HepG2 (cell line): ENCODE measurements around the gene BPIFA1. TPM values are rescaled to one million over a fixed set of nuclear protein-coding genes. Genes with fewer than 3 reads are reported as not detected.
A peak's percentile ranks its signal among the peaks of the same experiment; 100 is the strongest.

ENCODE experiments used
- CBX1 ChIP-seq: IDR thresholded peaks from one replicate; pipeline ENCODE4 v1.6.1; 2016; ENCODE audit warnings: antibody characterized with exemption, low read depth
- DPF2 ChIP-seq: sonication (generic); formaldehyde crosslinking; IDR thresholded peaks from 2 replicates; pipeline ENCODE4 v1.4.0; 2020; ENCODE audit warnings: mild to moderate bottlenecking, low read depth, missing genetic modification reagents, borderline replicate concordance
- ELF3 ChIP-seq: IDR thresholded peaks from 2 replicates; pipeline ENCODE4 v1.6.1; 2016; ENCODE audit warnings: missing genetic modification reagents, missing compliant biosample characterization
- ELF4 ChIP-seq: sonication (generic); formaldehyde crosslinking; IDR thresholded peaks from 2 replicates; pipeline ENCODE4 v1.5.0; 2020; ENCODE audit warnings: missing genetic modification reagents, mild to moderate bottlenecking, moderate library complexity, borderline replicate concordance
- HNRNPLL ChIP-seq: fragments of 200-400 bp; formaldehyde crosslinking; IDR thresholded peaks from 2 replicates; pipeline ENCODE4 v1.6.1; 2017; ENCODE audit warnings: mild to moderate bottlenecking, low read depth, low read length; ENCODE audit not compliant: poor library complexity, severe bottlenecking
- ISL2 ChIP-seq: sonication (generic); formaldehyde crosslinking; IDR thresholded peaks from 2 replicates; pipeline ENCODE4 v1.5.0; 2020; ENCODE audit warnings: missing genetic modification reagents
- KDM5B ChIP-seq: sonication (generic); formaldehyde crosslinking; IDR thresholded peaks from 2 replicates; pipeline ENCODE4 v1.4.0; 2020; ENCODE audit warnings: missing genetic modification reagents, mild to moderate bottlenecking, borderline replicate concordance
- LCORL ChIP-seq, 2 experiments: fragments of 450-650 bp in 1 of 2; sonication (generic) in 1 of 2; formaldehyde crosslinking in 1 of 2; IDR thresholded peaks; 2 replicates each; pipeline versions ENCODE4 v1.5.0 to v1.6.1; 2017 to 2020; ENCODE audit warnings: antibody characterized with exemption in 1 of 2, missing genetic modification reagents in 1 of 2
- NFE2L1 ChIP-seq: sonication (generic); formaldehyde crosslinking; IDR thresholded peaks from 2 replicates; pipeline ENCODE4 v1.4.0; 2020; ENCODE audit warnings: missing genetic modification reagents, mild to moderate bottlenecking, borderline replicate concordance
- NR1H2 ChIP-seq: sonication (generic); formaldehyde crosslinking; IDR thresholded peaks from 2 replicates; pipeline ENCODE4 v1.8.1; 2022; ENCODE audit warnings: low read depth, missing genetic modification reagents, borderline replicate concordance
- NR3C1 ChIP-seq: sonication (generic); formaldehyde crosslinking; IDR thresholded peaks from 2 replicates; pipeline ENCODE4 v1.4.0; 2020; ENCODE audit warnings: missing genetic modification reagents
- RAD21 ChIP-seq: fragments of 450-650 bp; formaldehyde crosslinking; IDR thresholded peaks from 2 replicates; pipeline ENCODE4 v1.5.0; 2020; ENCODE audit warnings: mild to moderate bottlenecking
- RFX3 ChIP-seq: IDR thresholded peaks from 2 replicates; pipeline ENCODE4 v1.6.1; 2016; ENCODE audit warnings: missing biosample characterization, missing genetic modification reagents
- THAP11 ChIP-seq: IDR thresholded peaks from 2 replicates; pipeline ENCODE4 v1.6.1; 2016; ENCODE audit warnings: missing biosample characterization, missing genetic modification reagents
- XRCC5 ChIP-seq: fragments of 200-400 bp; formaldehyde crosslinking; optimal IDR thresholded peaks from 2 replicates; pipeline ENCODE3; 2017; ENCODE audit warnings: mild to moderate bottlenecking, low read length
- ZFYVE20 ChIP-seq: sonication (generic); formaldehyde crosslinking; IDR thresholded peaks from 2 replicates; pipeline ENCODE4 v1.8.0; 2023; ENCODE audit warnings: low read depth, mild to moderate bottlenecking, moderate library complexity, missing genetic modification reagents, borderline replicate concordance
- ZNF432 ChIP-seq: sonication (generic); formaldehyde crosslinking; IDR thresholded peaks from 2 replicates; pipeline ENCODE4 v1.5.0; 2020; ENCODE audit warnings: missing genetic modification reagents, mild to moderate bottlenecking, borderline replicate concordance
- ZNF782 ChIP-seq: sonication (generic); formaldehyde crosslinking; IDR thresholded peaks from 2 replicates; pipeline ENCODE4 v1.4.0; 2020; ENCODE audit warnings: missing genetic modification reagents, mild to moderate bottlenecking, borderline replicate concordance
- ZNF839 ChIP-seq: sonication (generic); formaldehyde crosslinking; IDR thresholded peaks from 2 replicates; pipeline ENCODE4 v1.4.0; 2020; ENCODE audit warnings: missing genetic modification reagents, mild to moderate bottlenecking, borderline replicate concordance
- polyA plus RNA-seq, 8 experiments: library from polyadenylated mRNA; depleted of rRNA in 3 of 8; stranded (reverse) in 7 of 8; unstranded in 1 of 8; fragments of >200 nt; fragmentation: Illumina TruSeq in 4 of 8; extraction: Trizol in 4 of 8; gene quantifications; 2 replicates each; pipeline versions ENCODE4 v1.2.1 to v1.2.3, GENCODE V29; 2011 to 2016; ENCODE audit warnings: low read depth in 4 of 8, missing spikeins in 1 of 8, mixed read lengths in 1 of 8; ENCODE audit not compliant: insufficient read depth in 1 of 8
- total RNA-seq, 5 experiments: library from RNA; depleted of rRNA; stranded (reverse); fragments of >200 nt; fragmentation: Illumina TruSeq; extraction: Trizol; gene quantifications; 2 replicates each; pipeline ENCODE4 v1.2.3, GENCODE V29; 2016; ENCODE audit warnings: low read depth in 1 of 5
- TF ChIP-seq, protein P1 (sequence below): sonication (generic); formaldehyde crosslinking; IDR thresholded peaks from 2 replicates; pipeline ENCODE4 v1.9.0; 2021; ENCODE audit warnings: missing genetic modification reagents, borderline replicate concordance
- TF ChIP-seq, protein P2 (sequence below), 2 experiments: sonication (generic) in 1 of 2; formaldehyde crosslinking in 1 of 2; IDR thresholded peaks; 2 replicates each; pipeline versions ENCODE4 v1.6.1 to v1.9.0; 2014 to 2022; ENCODE audit warnings: antibody characterized with exemption in 1 of 2, borderline replicate concordance in 1 of 2, inconsistent platforms in 1 of 2, low read depth in 1 of 2, missing genetic modification reagents in 1 of 2

Gene BPIFA1
- total and polyA plus RNA-seq, 2 of the 13 experiments (the other 11 are each of a cell fraction or from before 2014, with no cell fraction given), result not detected

DNA sequence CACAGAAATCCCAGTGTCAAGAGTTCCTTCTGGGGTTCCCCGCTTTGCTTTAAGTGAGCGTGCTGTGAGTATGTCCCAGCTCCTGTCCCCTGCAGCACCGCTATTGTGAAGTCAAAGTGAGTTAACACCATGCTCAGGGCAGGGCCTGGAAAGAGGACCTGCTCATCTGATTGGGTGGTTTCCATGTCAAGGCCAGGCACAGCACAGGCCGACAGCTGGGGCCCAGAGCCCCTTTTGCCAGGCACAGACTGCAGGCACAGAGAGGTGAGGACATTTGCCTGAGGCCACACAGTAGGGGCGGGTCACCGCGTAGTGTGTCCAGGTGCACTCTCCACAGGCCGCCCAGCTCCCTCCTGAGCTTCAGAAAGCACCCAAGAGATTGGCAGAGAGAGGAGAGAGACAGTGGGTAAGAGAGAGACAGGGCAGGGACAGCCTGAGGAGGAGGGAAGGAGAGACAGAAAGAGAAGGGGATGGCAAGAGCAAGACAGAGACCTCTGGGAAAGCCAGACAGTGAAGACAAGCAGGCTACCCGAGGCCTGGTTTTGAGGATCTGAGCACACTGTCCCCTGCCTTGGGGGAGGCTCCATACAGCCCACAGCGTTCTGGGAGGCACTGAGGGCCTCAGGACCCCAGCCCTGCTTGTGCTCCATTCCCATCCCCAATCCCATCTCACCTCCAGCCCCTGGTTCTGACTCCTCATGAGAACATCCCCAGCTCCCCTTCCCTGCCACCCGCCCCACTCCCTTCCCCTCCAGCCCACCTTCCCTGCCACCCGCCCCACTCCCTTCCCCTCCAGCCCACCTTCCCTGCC, 40.7 kb downstream of the BPIFA1 start (continued):
- TF ChIP-seq NFE2L1 (CRISPR knock-in tag), result no peak
- TF ChIP-seq ZNF432 (CRISPR knock-in tag), result no peak
- TF ChIP-seq THAP11 (CRISPR knock-in tag), result no peak
- no peak for TF ChIP-seq HNRNPLL
- TF ChIP-seq ZFYVE20, result no peak
- no peak for TF ChIP-seq RFX3
- 0 out of 2 replicates have a peak, but pooled peaks have one; percentile 51 for TF ChIP-seq KDM5B (CRISPR knock-in tag)
- no peak for TF ChIP-seq RAD21 (CRISPR knock-in tag)
- TF ChIP-seq ELF3 (CRISPR knock-in tag), result no peak
- TF ChIP-seq XRCC5, result no peak
- TF ChIP-seq NR3C1 (CRISPR knock-in tag), result no peak
- TF ChIP-seq DPF2, result no peak
- TF ChIP-seq NR1H2 (CRISPR knock-in tag), result no peak
- no peak for TF ChIP-seq ZNF782
- TF ChIP-seq CBX1, result peak; percentile 76
- no peak for TF ChIP-seq ELF4 (CRISPR knock-in tag)
- TF ChIP-seq LCORL (IDR thresholded peaks at IDR 0.05), result no peak
- peak; percentile 36; the same call in 1 of the 2 replicates for TF ChIP-seq LCORL (CRISPR knock-in tag; IDR thresholded peaks at IDR 0.05)
- TF ChIP-seq, protein P1, sequence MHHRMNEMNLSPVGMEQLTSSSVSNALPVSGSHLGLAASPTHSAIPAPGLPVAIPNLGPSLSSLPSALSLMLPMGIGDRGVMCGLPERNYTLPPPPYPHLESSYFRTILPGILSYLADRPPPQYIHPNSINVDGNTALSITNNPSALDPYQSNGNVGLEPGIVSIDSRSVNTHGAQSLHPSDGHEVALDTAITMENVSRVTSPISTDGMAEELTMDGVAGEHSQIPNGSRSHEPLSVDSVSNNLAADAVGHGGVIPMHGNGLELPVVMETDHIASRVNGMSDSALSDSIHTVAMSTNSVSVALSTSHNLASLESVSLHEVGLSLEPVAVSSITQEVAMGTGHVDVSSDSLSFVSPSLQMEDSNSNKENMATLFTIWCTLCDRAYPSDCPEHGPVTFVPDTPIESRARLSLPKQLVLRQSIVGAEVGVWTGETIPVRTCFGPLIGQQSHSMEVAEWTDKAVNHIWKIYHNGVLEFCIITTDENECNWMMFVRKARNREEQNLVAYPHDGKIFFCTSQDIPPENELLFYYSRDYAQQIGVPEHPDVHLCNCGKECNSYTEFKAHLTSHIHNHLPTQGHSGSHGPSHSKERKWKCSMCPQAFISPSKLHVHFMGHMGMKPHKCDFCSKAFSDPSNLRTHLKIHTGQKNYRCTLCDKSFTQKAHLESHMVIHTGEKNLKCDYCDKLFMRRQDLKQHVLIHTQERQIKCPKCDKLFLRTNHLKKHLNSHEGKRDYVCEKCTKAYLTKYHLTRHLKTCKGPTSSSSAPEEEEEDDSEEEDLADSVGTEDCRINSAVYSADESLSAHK (CRISPR knock-in tag), result no peak
- TF ChIP-seq ZNF839 (CRISPR knock-in tag), result no peak
- no peak for TF ChIP-seq ISL2 (CRISPR knock-in tag)
- TF ChIP-seq, protein P2, sequence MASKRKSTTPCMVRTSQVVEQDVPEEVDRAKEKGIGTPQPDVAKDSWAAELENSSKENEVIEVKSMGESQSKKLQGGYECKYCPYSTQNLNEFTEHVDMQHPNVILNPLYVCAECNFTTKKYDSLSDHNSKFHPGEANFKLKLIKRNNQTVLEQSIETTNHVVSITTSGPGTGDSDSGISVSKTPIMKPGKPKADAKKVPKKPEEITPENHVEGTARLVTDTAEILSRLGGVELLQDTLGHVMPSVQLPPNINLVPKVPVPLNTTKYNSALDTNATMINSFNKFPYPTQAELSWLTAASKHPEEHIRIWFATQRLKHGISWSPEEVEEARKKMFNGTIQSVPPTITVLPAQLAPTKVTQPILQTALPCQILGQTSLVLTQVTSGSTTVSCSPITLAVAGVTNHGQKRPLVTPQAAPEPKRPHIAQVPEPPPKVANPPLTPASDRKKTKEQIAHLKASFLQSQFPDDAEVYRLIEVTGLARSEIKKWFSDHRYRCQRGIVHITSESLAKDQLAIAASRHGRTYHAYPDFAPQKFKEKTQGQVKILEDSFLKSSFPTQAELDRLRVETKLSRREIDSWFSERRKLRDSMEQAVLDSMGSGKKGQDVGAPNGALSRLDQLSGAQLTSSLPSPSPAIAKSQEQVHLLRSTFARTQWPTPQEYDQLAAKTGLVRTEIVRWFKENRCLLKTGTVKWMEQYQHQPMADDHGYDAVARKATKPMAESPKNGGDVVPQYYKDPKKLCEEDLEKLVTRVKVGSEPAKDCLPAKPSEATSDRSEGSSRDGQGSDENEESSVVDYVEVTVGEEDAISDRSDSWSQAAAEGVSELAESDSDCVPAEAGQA (IDR thresholded peaks at IDR 0.05; ENCODE audit: low read depth), result 0 out of 2 replicates have a peak, but pooled peaks have one; percentile 31
- TF ChIP-seq, protein P2 (CRISPR knock-in tag; IDR thresholded peaks at IDR 0.05; ENCODE audit: borderline replicate concordance), result no peak
